HEK293 (cell line): ENCODE data around the gene DMAC2.
A peak's percentile ranks its signal among the peaks of the same experiment; 100 is the strongest.

Experiments used
- GLIS1 ChIP-seq: fragments of 450-650 bp; formaldehyde crosslinking; IDR thresholded peaks from 2 replicates; pipeline ENCODE4 v1.5.1; 2016; ENCODE audit warnings: missing biosample characterization, missing genetic modification characterization
- IKZF3 ChIP-seq: fragments of 450-650 bp; IDR thresholded peaks from 2 replicates; pipeline ENCODE4 v1.5.0; 2018; ENCODE audit warnings: missing biosample characterization, mild to moderate bottlenecking, missing genetic modification characterization, moderate library complexity
- KLF8 ChIP-seq: fragments of 450-650 bp; formaldehyde crosslinking; IDR thresholded peaks from 2 replicates; pipeline ENCODE4 v1.5.1; 2016; ENCODE audit warnings: missing biosample characterization, missing genetic modification characterization
- OVOL3 ChIP-seq: fragments of 450-650 bp; formaldehyde crosslinking; IDR thresholded peaks from 2 replicates; pipeline ENCODE4 v1.5.1; 2016; ENCODE audit warnings: missing biosample characterization, missing genetic modification characterization
- RBAK ChIP-seq: fragments of 450-650 bp; formaldehyde crosslinking; IDR thresholded peaks from 2 replicates; pipeline ENCODE4 v1.5.1; 2016; ENCODE audit warnings: missing biosample characterization, missing genetic modification characterization
- SP3 ChIP-seq: fragments of 450-650 bp; formaldehyde crosslinking; IDR thresholded peaks from 2 replicates; pipeline ENCODE4 v1.5.1; 2016; ENCODE audit warnings: missing biosample characterization, missing genetic modification characterization
- ZBTB17 ChIP-seq: fragments of 450-650 bp; formaldehyde crosslinking; IDR thresholded peaks from 2 replicates; pipeline ENCODE4 v1.5.1; 2016; ENCODE audit warnings: missing biosample characterization, missing genetic modification characterization
- ZBTB21 ChIP-seq: fragments of 450-650 bp; formaldehyde crosslinking; IDR thresholded peaks from 2 replicates; pipeline ENCODE4 v1.5.1; 2017; ENCODE audit warnings: missing biosample characterization, missing genetic modification characterization
- ZFP69B ChIP-seq: fragments of 450-650 bp; formaldehyde crosslinking; IDR thresholded peaks from 2 replicates; pipeline ENCODE4 v1.5.1; 2016; ENCODE audit warnings: missing biosample characterization, missing genetic modification characterization
- ZIC2 ChIP-seq: fragments of 450-650 bp; formaldehyde crosslinking; IDR thresholded peaks from 2 replicates; pipeline ENCODE4 v1.5.1; 2016; ENCODE audit warnings: missing biosample characterization, missing genetic modification characterization
- ZNF24 ChIP-seq: fragments of 450-650 bp; formaldehyde crosslinking; IDR thresholded peaks from 2 replicates; pipeline ENCODE4 v1.5.1; 2016; ENCODE audit warnings: missing biosample characterization, missing genetic modification characterization
- ZNF302 ChIP-seq: fragments of 450-650 bp; formaldehyde crosslinking; IDR thresholded peaks from 2 replicates; pipeline ENCODE4 v1.5.1; 2016; ENCODE audit warnings: missing biosample characterization, missing genetic modification characterization, low read depth
- ZNF341 ChIP-seq: fragments of 450-650 bp; formaldehyde crosslinking; IDR thresholded peaks from 2 replicates; pipeline ENCODE4; 2016; ENCODE audit warnings: low read depth, missing biosample characterization, missing genetic modification characterization
- ZNF391 ChIP-seq: fragments of 450-650 bp; formaldehyde crosslinking; IDR thresholded peaks from 2 replicates; pipeline ENCODE4 v1.5.1; 2016; ENCODE audit warnings: low read depth, missing biosample characterization, missing genetic modification characterization, borderline replicate concordance
- ZNF501 ChIP-seq: fragments of 450-650 bp; formaldehyde crosslinking; IDR thresholded peaks from 2 replicates; pipeline ENCODE4 v1.5.1; 2016; ENCODE audit warnings: missing biosample characterization, missing genetic modification characterization
- ZNF561 ChIP-seq: fragments of 450-650 bp; IDR thresholded peaks from 2 replicates; pipeline ENCODE4 v1.5.1; 2018; ENCODE audit warnings: missing biosample characterization, missing genetic modification characterization, borderline replicate concordance
- ZNF571 ChIP-seq: fragments of 450-650 bp; formaldehyde crosslinking; IDR thresholded peaks from 2 replicates; pipeline ENCODE4 v1.5.0; 2017; ENCODE audit warnings: missing biosample characterization, missing genetic modification characterization
- ZNF658 ChIP-seq: fragments of 450-650 bp; formaldehyde crosslinking; IDR thresholded peaks from 2 replicates; pipeline ENCODE4; 2016; ENCODE audit warnings: missing biosample characterization, missing genetic modification characterization
- ZNF768 ChIP-seq: fragments of 450-650 bp; formaldehyde crosslinking; IDR thresholded peaks from 2 replicates; pipeline ENCODE4 v1.5.1; 2018; ENCODE audit warnings: missing biosample characterization, mild to moderate bottlenecking, missing genetic modification characterization
- ZXDB ChIP-seq: fragments of 450-650 bp; formaldehyde crosslinking; IDR thresholded peaks from 2 replicates; pipeline ENCODE4 v1.5.1; 2016; ENCODE audit warnings: missing biosample characterization, missing genetic modification characterization
- TF ChIP-seq, protein P1 (sequence below): fragments of 450-650 bp; formaldehyde crosslinking; IDR thresholded peaks from 2 replicates; pipeline ENCODE4 v1.5.1; 2016; ENCODE audit warnings: missing biosample characterization, missing genetic modification characterization
- TF ChIP-seq, protein P2 (sequence below): fragments of 450-650 bp; formaldehyde crosslinking; conservative IDR thresholded peaks from 2 replicates; pipeline ENCODE4 v1.5.1; 2016; ENCODE audit warnings: low read depth, missing biosample characterization, missing genetic modification characterization
- TF ChIP-seq, protein P3 (sequence below): fragments of 450-650 bp; formaldehyde crosslinking; IDR thresholded peaks from 2 replicates; pipeline ENCODE4 v1.5.1; 2016; ENCODE audit warnings: missing biosample characterization, missing genetic modification characterization
- TF ChIP-seq, protein P4 (sequence below): fragments of 450-650 bp; formaldehyde crosslinking; IDR thresholded peaks from 2 replicates; pipeline ENCODE4 v1.5.1; 2017; ENCODE audit warnings: missing biosample characterization, missing genetic modification characterization
- TF ChIP-seq, protein P5 (sequence below): fragments of 450-650 bp; IDR thresholded peaks from 2 replicates; pipeline ENCODE4 v1.5.1; 2018; ENCODE audit warnings: missing biosample characterization, mild to moderate bottlenecking, missing genetic modification characterization
- TF ChIP-seq, protein P6 (sequence below): fragments of 450-650 bp; formaldehyde crosslinking; IDR thresholded peaks from 2 replicates; pipeline ENCODE4 v1.5.1; 2016; ENCODE audit warnings: missing biosample characterization, missing genetic modification characterization

DMAC2 gene

DNA sequence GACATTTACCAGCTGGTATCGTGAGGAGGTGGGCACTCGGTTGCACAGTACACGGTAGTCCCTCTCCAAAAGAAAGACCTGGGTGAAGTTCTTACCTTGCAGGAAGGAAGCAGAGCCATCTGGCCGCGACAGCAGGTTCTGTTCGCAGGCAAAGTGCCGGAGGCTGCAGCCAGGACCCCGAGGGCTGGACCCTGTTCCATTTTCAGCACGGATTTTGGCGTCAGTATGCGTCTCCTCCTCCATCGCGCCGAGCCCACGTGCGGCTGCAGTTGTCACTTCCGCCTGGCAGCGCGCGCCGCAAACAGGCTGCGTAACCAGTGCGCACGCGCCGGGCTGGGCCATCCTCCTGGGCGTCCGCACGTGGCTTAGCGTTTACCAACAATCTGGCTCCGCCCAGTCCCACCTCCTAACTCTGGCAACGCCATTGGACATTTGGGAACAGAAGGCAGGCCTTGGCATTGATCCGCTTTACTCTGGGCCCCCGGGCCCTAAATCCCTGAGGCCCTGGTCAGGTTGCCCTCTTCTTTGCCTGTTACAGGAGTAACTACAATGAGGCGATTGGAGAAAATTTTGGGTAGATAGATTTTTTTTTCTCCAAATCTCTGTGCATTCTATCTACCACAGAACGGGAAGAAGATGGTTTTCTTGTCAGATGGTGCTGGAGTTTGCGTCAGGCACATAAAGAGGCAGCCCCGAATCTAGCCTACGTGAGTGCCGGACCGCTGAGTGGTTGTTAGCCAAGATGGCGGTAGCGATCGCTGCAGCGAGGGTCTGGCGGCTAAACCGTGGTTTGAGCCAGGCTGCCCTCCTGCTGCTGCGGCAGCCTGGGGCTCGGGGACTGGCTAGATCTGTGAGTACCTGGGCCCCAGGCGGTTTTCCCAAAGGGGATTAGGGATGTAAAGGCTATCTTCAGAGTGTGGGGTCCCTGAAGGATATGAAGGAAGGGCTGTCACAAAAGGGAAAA lies 42.3 kb downstream of the DMAC2 start, which contains the start of the genes BCKDHA and EXOSC5 (continued):
- TF ChIP-seq KLF8 (tag by site-specific recombination) (peak; percentile 84), OVOL3 (tag by site-specific recombination) (peak; percentile 66; the same call in 1 of the 2 replicates), RBAK (tag by site-specific recombination) (0 out of 2 replicates have a peak, but pooled peaks have one; percentile 8), ZBTB21 (tag by site-specific recombination) (peak; percentile 39), ZNF341 (no peak), ZNF658 (tag by site-specific recombination) (no peak), ZNF24 (tag by site-specific recombination) (peak; percentile 96), ZNF768 (no peak), ZNF561 (tag by site-specific recombination) (peak; percentile 59; the same call in 1 of the 2 replicates), ZFP69B (tag by site-specific recombination) (peak; percentile 68; the same call in 1 of the 2 replicates), SP3 (tag by site-specific recombination) (peak; percentile 99), ZNF571 (tag by site-specific recombination) (no peak), ZIC2 (peak; percentile 47; the same call in 1 of the 2 replicates), ZBTB17 (tag by site-specific recombination) (peak; percentile 95), ZNF501 (tag by site-specific recombination) (peak; percentile 36), GLIS1 (tag by site-specific recombination) (peak; percentile 40), ZNF302 (tag by site-specific recombination) (no peak), IKZF3 (tag by site-specific recombination) (peak; percentile 70; the same call in 1 of the 2 replicates), ZNF391 (tag by site-specific recombination) (peak; percentile 56; the same call in 1 of the 2 replicates), ZXDB (tag by site-specific recombination) (peak; percentile 95)
- TF ChIP-seq, protein P1, sequence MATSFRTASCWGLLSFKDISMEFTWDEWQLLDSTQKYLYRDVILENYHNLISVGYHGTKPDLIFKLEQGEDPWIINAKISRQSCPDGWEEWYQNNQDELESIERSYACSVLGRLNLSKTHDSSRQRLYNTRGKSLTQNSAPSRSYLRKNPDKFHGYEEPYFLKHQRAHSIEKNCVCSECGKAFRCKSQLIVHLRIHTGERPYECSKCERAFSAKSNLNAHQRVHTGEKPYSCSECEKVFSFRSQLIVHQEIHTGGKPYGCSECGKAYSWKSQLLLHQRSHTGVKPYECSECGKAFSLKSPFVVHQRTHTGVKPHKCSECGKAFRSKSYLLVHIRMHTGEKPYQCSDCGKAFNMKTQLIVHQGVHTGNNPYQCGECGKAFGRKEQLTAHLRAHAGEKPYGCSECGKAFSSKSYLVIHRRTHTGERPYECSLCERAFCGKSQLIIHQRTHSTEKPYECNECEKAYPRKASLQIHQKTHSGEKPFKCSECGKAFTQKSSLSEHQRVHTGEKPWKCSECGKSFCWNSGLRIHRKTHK (tag by site-specific recombination), result no peak
- TF ChIP-seq, protein P2, sequence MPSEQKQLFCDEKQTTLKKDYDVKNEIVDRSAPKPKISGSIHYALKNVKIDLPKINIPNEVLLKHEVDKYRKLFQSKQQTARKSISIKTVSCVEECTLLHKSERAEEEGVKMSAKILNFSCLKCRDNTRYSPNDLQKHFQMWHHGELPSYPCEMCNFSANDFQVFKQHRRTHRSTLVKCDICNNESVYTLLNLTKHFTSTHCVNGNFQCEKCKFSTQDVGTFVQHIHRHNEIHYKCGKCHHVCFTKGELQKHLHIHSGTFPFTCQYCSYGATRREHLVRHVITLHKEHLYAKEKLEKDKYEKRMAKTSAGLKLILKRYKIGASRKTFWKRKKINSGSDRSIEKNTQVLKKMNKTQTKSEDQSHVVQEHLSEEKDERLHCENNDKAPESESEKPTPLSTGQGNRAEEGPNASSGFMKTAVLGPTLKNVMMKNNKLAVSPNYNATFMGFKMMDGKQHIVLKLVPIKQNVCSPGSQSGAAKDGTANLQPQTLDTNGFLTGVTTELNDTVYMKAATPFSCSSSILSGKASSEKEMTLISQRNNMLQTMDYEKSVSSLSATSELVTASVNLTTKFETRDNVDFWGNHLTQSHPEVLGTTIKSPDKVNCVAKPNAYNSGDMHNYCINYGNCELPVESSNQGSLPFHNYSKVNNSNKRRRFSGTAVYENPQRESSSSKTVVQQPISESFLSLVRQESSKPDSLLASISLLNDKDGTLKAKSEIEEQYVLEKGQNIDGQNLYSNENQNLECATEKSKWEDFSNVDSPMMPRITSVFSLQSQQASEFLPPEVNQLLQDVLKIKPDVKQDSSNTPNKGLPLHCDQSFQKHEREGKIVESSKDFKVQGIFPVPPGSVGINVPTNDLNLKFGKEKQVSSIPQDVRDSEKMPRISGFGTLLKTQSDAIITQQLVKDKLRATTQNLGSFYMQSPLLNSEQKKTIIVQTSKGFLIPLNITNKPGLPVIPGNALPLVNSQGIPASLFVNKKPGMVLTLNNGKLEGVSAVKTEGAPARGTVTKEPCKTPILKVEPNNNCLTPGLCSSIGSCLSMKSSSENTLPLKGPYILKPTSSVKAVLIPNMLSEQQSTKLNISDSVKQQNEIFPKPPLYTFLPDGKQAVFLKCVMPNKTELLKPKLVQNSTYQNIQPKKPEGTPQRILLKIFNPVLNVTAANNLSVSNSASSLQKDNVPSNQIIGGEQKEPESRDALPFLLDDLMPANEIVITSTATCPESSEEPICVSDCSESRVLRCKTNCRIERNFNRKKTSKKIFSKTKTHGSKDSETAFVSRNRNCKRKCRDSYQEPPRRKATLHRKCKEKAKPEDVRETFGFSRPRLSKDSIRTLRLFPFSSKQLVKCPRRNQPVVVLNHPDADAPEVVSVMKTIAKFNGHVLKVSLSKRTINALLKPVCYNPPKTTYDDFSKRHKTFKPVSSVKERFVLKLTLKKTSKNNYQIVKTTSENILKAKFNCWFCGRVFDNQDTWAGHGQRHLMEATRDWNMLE, result peak; percentile 75
- TF ChIP-seq, protein P3, sequence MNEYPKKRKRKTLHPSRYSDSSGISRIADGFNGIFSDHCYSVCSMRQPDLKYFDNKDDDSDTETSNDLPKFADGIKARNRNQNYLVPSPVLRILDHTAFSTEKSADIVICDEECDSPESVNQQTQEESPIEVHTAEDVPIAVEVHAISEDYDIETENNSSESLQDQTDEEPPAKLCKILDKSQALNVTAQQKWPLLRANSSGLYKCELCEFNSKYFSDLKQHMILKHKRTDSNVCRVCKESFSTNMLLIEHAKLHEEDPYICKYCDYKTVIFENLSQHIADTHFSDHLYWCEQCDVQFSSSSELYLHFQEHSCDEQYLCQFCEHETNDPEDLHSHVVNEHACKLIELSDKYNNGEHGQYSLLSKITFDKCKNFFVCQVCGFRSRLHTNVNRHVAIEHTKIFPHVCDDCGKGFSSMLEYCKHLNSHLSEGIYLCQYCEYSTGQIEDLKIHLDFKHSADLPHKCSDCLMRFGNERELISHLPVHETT (tag by site-specific recombination), result peak; percentile 89
- TF ChIP-seq, protein P4, sequence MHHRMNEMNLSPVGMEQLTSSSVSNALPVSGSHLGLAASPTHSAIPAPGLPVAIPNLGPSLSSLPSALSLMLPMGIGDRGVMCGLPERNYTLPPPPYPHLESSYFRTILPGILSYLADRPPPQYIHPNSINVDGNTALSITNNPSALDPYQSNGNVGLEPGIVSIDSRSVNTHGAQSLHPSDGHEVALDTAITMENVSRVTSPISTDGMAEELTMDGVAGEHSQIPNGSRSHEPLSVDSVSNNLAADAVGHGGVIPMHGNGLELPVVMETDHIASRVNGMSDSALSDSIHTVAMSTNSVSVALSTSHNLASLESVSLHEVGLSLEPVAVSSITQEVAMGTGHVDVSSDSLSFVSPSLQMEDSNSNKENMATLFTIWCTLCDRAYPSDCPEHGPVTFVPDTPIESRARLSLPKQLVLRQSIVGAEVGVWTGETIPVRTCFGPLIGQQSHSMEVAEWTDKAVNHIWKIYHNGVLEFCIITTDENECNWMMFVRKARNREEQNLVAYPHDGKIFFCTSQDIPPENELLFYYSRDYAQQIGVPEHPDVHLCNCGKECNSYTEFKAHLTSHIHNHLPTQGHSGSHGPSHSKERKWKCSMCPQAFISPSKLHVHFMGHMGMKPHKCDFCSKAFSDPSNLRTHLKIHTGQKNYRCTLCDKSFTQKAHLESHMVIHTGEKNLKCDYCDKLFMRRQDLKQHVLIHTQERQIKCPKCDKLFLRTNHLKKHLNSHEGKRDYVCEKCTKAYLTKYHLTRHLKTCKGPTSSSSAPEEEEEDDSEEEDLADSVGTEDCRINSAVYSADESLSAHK (tag by site-specific recombination), result peak; percentile 55
- TF ChIP-seq, protein P5, sequence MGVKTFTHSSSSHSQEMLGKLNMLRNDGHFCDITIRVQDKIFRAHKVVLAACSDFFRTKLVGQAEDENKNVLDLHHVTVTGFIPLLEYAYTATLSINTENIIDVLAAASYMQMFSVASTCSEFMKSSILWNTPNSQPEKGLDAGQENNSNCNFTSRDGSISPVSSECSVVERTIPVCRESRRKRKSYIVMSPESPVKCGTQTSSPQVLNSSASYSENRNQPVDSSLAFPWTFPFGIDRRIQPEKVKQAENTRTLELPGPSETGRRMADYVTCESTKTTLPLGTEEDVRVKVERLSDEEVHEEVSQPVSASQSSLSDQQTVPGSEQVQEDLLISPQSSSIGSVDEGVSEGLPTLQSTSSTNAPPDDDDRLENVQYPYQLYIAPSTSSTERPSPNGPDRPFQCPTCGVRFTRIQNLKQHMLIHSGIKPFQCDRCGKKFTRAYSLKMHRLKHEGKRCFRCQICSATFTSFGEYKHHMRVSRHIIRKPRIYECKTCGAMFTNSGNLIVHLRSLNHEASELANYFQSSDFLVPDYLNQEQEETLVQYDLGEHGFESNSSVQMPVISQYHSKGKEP, result peak; percentile 64; the same call in 1 of the 2 replicates
- TF ChIP-seq, protein P6, sequence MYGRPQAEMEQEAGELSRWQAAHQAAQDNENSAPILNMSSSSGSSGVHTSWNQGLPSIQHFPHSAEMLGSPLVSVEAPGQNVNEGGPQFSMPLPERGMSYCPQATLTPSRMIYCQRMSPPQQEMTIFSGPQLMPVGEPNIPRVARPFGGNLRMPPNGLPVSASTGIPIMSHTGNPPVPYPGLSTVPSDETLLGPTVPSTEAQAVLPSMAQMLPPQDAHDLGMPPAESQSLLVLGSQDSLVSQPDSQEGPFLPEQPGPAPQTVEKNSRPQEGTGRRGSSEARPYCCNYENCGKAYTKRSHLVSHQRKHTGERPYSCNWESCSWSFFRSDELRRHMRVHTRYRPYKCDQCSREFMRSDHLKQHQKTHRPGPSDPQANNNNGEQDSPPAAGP (tag by site-specific recombination), result peak; percentile 42; the same call in 1 of the 2 replicates
